DMS53 treated with DMSO at 0.1 percent for 48 hours (cell line): ENCODE data around the gene PLEKHA8.

Source experiments
- DNase-seq: peaks from one replicate; lab custom pipeline; 2025; ENCODE audit not compliant: unreplicated experiment; lab: John Stamatoyannopoulos, UW

Gene PLEKHA8

DNA sequence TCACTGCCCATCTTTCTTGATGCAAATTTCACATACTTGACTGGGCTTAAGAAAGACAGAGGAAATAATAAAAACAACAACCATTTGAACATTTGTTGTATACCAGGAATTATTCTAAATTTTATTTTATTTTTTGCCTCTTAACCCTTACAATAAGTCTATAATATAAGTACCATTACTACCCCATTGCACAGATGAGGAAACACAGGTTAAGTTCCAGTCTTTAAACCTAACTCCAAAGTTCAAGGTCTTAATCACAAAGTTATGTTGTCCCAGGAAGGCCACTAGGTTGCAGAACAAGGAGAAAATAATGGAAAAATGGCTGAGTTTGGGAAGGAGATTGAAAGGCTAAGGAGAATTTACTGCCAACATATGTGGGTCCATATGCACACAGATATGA is 5.2 kb upstream of the PLEKHA8 start:
- no peak for DNase-seq

DNA sequence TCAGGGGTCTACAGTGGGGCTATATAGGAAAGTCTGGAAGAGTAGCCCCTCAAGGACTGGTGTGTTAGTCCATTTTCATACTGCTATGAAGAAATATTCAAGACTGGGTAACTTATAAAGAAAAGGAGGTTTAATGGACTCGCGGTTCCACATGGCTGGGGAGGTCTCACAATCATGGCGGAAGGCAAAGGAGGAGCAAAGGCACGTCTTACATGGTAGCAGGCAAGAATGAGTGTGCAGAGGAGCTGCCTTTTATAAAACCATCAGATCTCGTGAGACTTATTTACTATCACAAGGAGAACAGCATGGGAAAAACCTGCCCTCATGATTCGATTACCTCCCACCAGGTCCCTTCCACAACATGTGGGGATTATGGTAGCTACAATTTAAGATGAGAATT is 4.7 kb upstream of the PLEKHA8 start:
- DNase-seq = no peak

DNA sequence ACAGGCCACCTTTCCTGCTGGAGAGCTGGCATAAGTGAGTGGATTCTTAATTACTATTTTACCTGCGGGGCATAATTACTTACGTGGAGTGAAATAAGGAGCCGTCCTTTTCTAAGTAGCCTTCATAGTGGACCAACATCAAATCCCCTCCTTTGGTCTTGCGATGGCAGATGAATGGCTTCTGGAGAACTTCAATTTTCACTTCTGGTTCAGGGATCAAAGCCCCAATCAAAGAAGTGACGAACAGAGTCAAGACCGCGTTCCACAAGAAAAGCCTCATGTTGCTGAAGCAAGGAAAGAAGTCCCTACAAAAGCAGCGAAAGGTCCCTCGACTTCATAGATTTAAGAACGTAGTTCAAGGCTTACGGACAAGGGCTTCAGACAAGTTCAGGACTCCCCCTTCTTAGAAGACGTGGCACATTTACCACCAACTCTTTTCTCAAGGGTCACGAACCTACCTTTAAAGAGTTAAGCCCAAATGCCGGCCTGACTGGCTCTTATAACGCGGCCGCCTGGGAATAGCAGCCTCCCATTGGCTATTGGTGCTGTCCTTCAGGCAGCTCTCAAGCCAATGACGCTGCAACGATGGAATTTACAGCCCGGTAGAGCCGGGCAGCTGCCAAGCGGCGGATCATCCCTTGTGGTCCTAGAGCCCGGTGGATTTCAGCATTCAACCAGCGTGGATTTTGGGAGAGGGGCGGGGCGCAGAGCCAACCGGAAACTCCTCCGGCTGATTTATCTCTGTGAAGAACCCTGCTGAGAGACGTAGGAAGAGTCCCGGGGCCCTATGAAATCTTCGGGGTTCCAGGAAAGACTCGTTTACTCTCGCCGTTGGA is 1.8 kb upstream of the PLEKHA8 start, which contains the start of gene FKBP14:
Gene FKBP14, minus strand, starts transcription at position 474 of the 836 bp plus-strand sequence. Its CDS starts 194 bp downstream, at position 280.
- peak; percentile 100 for DNase-seq

- DNase-seq = peak; percentile 90
These were observed 1.2 kb upstream of the PLEKHA8 start for GRCh38 chr7:30027065-30027456.

GRCh38 chr7:30027740-30028215 is 434 bp upstream of the PLEKHA8 start:
- DNase-seq = peak; percentile 91

DNA sequence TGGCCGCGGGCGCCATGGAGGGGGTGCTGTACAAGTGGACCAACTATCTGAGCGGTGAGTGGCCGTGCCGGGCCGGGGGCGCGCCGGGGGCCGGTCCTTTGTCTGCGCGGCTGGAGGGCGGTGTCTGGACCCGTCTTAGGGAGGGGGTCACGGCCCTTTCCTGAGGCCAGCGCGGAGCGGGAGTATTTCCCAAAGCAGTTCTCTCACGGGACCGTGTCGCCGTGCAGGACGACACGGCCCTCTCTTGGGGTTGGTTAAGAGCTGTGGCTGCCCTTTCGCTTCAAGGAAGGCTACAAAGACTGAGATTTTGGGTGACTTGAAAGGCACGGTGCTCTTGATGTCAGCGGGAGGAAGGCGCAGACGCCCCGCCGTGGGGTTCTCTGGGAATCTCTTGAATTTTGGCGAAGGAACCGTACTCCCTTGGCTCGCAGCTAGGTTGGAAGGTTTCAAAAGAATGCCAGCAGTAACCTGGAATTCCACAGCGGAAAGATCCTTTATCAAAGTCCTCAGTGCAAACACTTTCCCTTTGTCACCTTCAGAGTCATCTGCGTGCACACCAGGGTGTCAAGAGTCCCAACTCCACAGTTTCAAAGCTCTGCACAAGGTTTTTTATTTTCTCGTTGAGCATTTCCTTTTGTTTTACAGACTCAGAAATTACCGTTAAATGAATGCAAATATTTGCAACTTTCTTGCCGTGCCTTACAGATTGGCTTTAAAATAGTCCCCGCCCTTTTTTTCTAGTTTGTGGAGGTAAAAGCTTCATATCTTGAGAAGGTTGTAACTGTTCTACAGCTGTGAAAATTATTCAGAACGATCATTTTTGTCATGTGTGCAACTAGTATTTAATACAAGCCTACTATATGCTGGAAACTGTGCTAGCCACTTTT is 780 bp downstream of the PLEKHA8 start:
- peak; percentile 53 for DNase-seq

GRCh38 chr7:30029696-30030095 is 1.5 kb downstream of the PLEKHA8 start:
- DNase-seq = no peak

- peak; percentile 44 for DNase-seq
These were observed 4.3 kb downstream of the PLEKHA8 start for GRCh38 chr7:30032310-30033125.

DNA sequence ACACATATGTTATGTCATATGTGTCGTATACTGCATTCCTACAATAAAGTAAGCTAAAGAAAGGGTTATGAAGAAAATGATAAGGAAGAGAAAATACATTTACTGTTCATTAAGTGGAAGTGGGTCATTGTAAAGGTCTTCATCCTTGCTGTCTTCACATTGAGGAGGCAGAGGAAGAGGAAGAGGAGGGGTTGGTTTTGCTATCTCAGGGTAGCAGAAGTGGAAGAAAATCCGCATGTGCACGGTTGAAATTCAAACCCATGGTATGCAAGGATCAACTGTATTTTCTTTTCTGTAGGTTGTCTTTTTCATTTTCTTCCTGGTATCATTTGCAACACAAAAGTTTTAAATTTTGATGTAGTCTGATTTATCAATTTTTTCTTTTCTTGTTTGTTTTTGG is 6.3 kb downstream of the PLEKHA8 start:
- DNase-seq = no peak

- DNase-seq = no peak
These were observed 8.0 kb downstream of the PLEKHA8 start for GRCh38 chr7:30036220-30036619.

- DNase-seq = no peak
These were observed 10.2 kb downstream of the PLEKHA8 start for GRCh38 chr7:30038196-30038980.

GRCh38 chr7:30040938-30041337 is 12.7 kb downstream of the PLEKHA8 start:
- no peak for DNase-seq

- DNase-seq = no peak
These were observed 13.5 kb downstream of the PLEKHA8 start for GRCh38 chr7:30041526-30042269.

GRCh38 chr7:30046127-30046770 is 18.0 kb downstream of the PLEKHA8 start:
- no peak for DNase-seq

DNA sequence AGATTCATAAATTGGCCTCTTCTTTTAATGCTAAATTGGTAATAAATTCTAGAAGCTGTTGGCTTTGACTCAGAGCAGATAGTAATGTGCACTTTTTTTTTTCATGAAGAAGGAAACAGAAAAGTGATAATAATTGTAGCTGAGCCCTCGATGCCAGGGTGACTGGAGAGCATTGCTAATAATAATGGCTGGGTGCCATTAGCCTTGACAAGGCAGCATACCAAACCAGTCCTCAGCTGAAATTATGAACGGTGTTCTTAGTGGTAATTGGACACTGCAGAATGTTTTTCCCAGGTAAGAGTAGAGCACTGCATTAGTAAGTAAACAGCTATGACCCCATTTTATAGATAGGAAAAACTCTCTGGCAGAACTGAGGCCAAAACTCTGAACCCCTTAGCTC is 18.9 kb downstream of the PLEKHA8 start:
- DNase-seq = no peak

- no peak for DNase-seq
These were observed 20.4 kb downstream of the PLEKHA8 start for GRCh38 chr7:30048582-30048981.

DNA sequence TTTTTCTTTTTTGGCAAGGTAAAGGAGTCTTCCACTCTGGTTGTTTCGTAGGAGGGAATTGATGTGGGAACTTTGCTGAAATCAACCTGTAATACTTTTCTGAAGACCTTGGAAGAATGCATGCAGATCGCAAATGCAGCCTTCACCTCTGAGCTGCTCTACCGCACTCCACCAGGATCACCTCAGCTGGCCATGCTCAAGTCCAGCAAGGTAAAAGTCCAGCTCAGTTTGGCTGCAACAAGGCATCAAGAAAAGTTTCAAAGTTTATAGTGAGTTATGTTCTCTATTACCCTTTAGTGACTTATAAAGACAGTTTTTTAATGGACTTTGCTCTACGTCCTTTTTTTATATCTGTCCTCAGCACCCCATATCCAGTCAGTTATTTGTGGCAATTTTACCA is 21.0 kb downstream of the PLEKHA8 start:
- DNase-seq = no peak

DNA sequence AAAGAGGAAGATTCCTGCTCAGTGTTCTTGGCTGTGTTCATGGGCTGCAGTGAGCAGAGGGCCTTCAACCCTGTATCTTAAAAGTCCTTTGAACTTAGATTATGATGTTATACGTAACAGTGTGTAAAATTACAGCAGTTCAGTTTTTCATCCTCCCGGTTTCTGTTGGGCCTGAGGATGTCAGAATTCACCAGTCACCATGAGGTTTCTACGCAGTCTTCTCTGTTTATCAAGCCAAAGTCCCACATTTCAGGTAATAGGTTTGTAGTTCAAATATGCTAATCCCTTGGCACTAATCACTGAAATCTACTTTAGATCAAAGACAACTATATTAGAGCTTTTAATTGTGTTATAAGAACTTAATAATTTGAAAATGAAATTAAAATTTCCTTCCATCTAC is 24.9 kb downstream of the PLEKHA8 start:
- no peak for DNase-seq

- no peak for DNase-seq
These were observed 29.5 kb downstream of the PLEKHA8 start for GRCh38 chr7:30057741-30058140.
